NCI-H1092 treated with DMSO at 0.1 percent for 48 hours (cell line): ENCODE data around the gene CDK5.

Source experiments
- DNase-seq: peaks from one replicate; lab custom pipeline; 2025; lab: John Stamatoyannopoulos, UW

CDK5 gene

GRCh38 chr7:151057506-151057988, at the start of gene CDK5:
Gene CDK5, minus strand, starts transcription at chr7:151057897. Its CDS starts 49 bp downstream, at chr7:151057848.
- DNase-seq, result no peak

DNA sequence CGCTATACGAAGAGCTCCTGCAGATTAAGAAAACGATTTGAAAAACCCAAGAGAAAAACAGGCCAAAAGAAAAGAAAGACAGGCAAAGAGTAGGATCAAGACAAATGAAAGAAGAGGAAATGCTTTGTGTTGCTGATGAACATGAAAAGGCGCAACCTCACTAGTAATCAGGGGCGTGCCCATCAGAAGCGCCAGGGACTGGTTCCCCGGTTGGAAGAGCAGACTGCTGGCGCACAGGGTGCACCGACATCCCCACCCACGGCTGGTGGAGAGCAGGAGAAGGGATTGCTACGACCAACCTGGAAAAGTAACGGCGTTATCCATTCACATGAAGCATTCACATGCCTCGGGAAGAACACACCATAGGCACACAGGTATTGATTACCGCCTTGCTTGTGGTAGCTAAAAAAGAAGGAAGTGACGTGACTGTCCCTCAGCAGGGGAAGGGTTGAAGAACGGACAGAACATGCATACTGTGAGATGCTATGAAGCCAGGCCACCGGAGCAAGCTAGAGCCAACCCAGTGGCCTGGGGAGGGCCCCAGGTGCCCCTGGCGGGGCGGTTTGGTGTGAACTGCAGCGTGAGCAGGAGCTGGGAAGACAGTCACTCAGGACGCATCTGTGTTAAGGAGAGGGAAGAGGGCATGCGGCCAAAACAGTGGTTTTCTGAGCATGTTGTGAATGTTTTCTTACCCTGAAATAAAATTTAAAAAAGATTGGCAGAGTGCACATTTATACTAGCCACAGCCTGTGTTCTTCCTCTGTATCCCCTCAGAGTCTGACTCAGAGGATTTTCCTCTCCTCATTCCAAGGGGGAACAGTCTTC, 46.9 kb upstream of the CDK5 start:
- DNase-seq, result no peak

- no peak for DNase-seq
Measured at GRCh38 chr7:151103973-151104372, 46.3 kb upstream of the CDK5 start.

GRCh38 chr7:151102991-151103390, 45.3 kb upstream of the CDK5 start:
- no peak for DNase-seq

DNA sequence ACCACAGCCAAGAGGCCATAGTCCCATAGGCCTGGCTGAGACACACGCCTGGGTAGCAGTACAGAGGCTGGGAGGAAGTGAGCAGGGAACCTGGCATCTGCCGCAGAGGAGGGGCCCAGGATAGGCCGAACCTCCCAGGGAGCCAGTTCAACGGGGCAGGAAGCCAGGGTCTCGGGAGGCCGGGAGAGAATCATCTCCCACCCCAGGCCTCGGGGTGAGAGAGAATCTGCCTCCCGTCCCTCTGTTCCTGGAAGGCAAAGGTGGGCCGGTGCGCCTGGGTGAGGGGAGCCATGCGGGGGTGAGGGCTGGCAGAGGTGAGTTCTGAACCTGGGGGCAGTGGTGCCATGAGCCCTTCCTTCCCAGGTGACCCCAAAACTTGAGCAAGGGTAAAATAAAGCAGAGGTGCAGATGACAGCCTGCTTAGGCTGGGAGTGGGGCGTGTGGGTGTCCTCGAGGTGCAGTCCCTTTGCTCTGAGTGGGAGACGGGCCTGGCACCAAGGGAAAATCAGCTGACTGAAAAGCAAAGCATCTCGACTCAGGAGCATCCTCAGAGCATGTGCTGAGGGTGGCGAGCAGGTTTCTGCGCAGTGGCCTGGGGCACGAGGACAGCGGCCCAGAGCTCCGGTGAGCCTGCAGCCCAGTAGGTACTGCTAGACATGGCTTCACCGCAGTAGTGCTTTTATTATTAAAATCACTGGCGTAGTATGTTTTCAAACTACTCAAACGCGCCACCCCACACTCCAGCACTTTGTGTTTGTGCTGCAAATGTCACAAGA, 44.1 kb upstream of the CDK5 start:
- no peak for DNase-seq

DNA sequence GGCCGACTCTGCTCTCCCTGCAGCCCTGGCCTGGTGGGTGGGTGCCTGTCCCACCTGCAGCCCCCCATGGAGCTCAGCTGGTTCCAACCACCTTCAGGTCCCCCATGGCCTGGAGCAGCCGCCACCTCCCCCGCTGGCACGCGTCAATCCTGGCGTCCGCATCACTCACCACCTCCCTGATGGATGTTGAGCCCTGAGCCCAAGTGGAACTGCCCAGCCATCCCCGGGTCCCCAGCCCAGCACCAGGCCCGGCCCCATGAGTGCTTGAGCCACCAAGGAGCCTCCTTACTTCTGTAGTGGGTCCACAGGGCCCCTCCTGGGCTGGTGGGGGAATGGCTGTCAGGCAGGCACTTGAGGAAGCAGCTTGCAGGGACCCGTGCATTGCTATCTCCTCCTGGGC, 43.2 kb upstream of the CDK5 start:
- DNase-seq, result no peak

DNA sequence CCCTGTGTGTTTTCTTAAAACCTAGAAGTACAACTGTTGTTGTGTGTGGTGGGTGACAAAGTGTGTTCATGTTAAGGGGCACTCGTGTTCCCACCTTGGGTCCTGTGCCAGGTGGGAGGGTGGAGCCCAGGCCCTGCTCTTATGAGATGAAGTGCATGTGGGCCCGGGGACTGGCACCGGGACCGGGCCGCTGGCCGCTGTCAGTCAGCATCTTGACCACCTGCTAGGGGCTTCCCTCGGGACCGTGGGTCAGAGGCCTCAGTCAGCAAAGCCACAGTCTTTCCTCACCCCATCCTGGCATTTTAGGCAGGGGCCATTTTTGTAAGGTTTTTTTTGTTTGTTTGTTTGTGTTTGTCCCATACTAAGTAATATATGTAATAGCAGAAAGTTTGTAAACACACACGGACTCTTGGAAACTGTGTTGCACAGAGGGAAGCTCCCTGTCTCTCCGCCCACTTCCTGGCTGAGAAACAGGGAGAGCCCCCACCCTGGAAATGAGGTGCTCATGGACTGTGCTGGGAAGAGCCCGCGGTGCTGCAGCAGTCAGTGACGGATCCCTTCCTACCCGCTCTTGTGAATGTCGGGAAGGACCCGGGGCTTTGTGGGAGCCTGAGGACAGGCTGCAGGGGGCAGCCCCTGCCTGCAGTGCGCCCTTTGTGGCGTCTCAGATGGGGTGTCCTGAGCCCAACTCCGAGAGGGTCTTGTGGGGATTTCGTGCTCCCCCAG, 42.0 kb upstream of the CDK5 start:
- DNase-seq, result no peak

DNA sequence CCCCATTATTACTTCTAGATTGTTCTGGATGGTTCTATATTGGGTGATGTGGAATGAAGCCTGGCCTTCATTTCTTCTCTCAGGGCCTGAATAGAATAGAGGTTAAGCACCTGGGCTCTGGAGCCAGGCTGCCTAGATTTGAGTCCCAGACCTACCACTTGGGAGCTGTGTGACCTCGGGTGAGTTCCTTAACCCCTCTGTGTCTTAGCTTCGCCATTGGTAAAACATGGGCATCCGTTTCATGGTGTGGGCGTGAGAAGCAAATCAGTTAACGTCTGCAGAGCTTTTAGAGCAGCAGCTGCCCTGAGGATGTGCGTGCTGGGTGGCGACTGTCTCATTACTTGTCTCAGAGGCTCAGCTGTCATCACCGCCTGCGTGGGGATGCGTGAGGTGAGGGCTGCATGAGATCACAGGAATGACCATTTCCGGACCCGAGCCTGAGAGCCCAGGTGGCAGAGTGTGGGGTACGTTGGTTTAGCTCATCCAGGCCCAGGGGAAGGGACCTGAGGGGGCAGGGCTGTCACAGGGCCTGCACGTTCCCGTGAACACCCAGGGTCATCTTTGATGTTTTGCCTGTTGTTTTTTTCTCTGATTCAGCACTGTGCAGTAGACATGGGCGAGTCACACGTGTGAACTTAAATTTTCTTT, 38.3 kb upstream of the CDK5 start:
- DNase-seq, result no peak

GRCh38 chr7:151095123-151095797, 37.6 kb upstream of the CDK5 start:
- DNase-seq, result no peak

- DNase-seq, result no peak
Measured at GRCh38 chr7:151094675-151095074, 37.0 kb upstream of the CDK5 start.

DNA sequence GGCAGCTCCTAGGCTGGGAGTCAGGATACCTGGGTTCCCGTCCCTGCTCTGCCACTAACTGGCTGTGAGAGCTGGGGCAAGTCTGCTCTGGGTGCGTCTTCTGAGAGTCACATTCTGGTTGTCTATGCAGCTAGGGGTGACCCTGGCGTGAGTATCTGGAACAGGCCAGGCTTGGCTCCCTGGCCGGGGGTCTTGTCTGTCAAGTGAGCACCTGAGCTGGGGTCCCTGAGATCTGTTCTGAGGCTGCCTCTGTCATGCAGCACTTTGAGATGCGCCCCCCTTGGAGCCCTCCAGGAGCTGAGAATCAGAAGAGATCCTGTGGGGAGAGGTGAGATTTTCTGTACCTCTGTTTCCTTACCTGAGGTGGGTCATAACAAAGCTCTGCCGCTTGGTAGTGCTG, 36.1 kb upstream of the CDK5 start:
- DNase-seq, result no peak

- no peak for DNase-seq
Measured at GRCh38 chr7:151091988-151092387, 34.3 kb upstream of the CDK5 start.

- DNase-seq, result no peak
Measured at GRCh38 chr7:151091431-151091830, 33.7 kb upstream of the CDK5 start.

- no peak for DNase-seq
Measured at GRCh38 chr7:151091003-151091402, 33.3 kb upstream of the CDK5 start.

DNA sequence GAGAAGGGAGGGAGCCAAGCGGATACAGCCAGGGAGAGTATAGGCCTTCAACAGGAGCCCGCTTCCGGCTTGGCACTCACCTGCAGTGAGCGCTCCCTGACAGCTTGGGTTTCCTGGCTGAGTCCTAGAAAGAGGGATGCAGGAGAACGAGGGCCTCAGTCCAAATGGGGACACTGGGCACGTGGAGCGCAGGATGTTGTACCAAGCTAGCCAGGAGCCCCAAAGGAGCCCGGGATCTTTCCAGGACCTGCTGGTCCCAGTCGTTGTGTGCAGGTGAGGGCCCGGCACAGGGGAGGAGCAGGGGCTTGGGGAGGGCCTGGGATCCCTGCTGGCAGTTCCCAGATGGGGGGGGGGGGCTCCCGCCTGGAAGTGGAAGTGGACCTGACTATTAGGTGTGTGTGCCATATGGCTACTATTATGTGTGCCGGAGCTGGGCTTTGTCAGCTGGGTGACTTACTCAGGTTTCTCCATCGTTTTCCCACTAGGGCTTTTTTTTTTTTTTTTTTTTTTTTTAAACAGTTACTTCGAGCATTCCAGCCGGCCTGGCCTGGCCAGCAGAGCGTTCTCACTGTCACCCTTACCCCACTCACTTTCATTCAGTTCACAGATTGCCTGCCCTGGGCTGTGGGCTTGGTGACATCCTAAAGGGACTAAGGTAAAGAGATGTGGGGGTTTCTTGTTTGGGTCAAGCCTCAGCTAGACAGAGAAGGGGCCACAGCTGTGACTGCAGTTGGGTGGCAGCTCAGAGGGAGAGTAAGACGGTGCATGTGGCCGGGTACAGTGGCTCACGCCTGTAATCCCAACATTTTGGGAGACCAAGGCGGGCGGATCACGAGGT, 32.4 kb upstream of the CDK5 start:
- no peak for DNase-seq

DNA sequence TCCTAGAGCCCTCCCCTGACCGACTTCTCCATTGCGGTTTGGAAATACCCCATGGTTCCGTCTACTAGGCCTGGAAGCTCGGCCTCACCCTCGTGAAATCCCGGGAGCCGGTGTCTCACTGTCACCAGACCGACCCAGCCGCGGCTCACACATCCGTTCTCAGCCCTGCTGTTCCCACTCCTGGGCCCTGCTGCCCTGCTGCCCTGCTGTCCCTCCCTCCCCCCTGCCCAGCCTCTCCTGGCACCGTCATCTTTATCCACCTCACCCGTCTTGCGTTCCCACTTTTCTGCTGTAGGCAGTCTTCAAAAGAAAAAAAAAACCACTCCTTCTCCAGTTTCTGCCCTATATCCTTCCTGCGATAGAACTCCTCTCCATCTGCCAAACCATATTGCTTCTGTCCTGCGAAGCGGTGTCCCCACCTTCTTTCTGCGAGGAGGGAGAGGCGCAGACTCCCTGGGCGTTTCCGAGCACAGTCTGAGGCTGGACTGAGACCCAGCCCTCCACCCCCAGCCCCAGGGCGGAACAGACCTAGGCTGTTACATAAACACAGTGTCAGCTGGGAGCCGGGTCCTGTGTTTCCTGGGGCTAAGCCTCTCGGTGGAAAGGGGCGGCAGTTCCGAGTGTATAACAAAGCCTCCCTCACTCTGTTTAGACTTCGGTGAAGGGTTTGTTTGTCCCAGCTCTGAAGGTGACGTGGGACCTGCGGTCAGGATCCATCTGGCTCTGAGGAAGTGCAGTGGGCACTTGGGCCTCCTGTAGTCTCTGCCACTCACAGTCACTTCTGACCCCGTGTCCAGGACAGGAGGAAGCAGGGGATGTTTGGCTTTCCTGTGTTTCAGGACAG, 31.4 kb upstream of the CDK5 start:
- DNase-seq, result no peak

- DNase-seq, result no peak
Measured at GRCh38 chr7:151088019-151088855, 30.5 kb upstream of the CDK5 start.

- DNase-seq, result peak; percentile 68
Measured at GRCh38 chr7:151087245-151088018, 29.7 kb upstream of the CDK5 start.
